Left ventricle myocardium inferior (tissue), 1 donor: Measurements from ENCODE around the gene DEPDC1. TPM values are rescaled to one million over a fixed set of nuclear protein-coding genes. Genes with fewer than 3 reads are reported as not detected.
A peak's percentile ranks its signal among the peaks of the same experiment; 100 is the strongest.

Experiments used
- DNase-seq: peaks from one replicate; pipeline ENCODE4 v3.0.0-alpha.2; 2020
- H3K27ac ChIP-seq: fragments of 200-600 bp; replicated peaks from 2 replicates; pipeline ENCODE4 v1.8.0; 2021
- H3K27me3 ChIP-seq: fragments of 200-600 bp; 2 replicates; pipeline ENCODE4 v1.8.0; 2021; ENCODE audit warnings: low read depth
- H3K36me3 ChIP-seq: fragments of 200-600 bp; 2 replicates; pipeline ENCODE4 v1.8.0; 2021
- H3K4me1 ChIP-seq: fragments of 200-600 bp; 2 replicates; pipeline ENCODE4 v1.8.0; 2021
- H3K4me3 ChIP-seq: fragments of 200-600 bp; 2 replicates; pipeline ENCODE4 v1.8.0; 2021; ENCODE audit warnings: mild to moderate bottlenecking, moderate library complexity
- H3K9me3 ChIP-seq: fragments of 200-600 bp; replicated peaks from 2 replicates; pipeline ENCODE4 v1.8.0; 2021
- CTCF ChIP-seq: fragments of 200-600 bp; IDR thresholded peaks from 2 replicates; pipeline ENCODE4 v1.8.0; 2021; ENCODE audit warnings: antibody characterized with exemption, mild to moderate bottlenecking, borderline replicate concordance
- intact Hi-C: fragments of 100-400 bp; cut with micrococcal nuclease; formaldehyde crosslinking; loops from one replicate; pipeline ENCODE4 v1.11.0; 2022
- total RNA-seq: library from RNA; stranded (reverse); fragmentation: NEBNext Ultra II Directional; extraction: Animal tissue kit (Norgen Biotek cat#: 25700); gene quantifications from one replicate; pipeline ENCODE4 v1.2.1, GENCODE V29; 2021
- donor health status: DM: no; HTN: yes; CAD: no; lungs with severe emphysema.

DEPDC1 gene
- total RNA-seq, 1 donor from 2014 or later: 0.27 TPM

GRCh38 chr1:68459091-68459490, 37.8 kb downstream of the DEPDC1 start:
- TF ChIP-seq CTCF: no peak
- H3K4me3 ChIP-seq: no peak overlapping the region
- intact Hi-C loops: no loop called here
- no peak for DNase-seq
- no peaks in the 10 kb centered on the region for H3K27me3 ChIP-seq
- no peak overlapping the region for H3K27ac ChIP-seq
- H3K9me3 ChIP-seq: peaks cover 14% of the 10 kb centered on the region
- H3K36me3 ChIP-seq: no peaks in the 10 kb centered on the region
- no peaks in the 10 kb centered on the region for H3K4me1 ChIP-seq

- no peaks in the 10 kb centered on the region for H3K4me1 ChIP-seq
- no peak for DNase-seq
- no peaks in the 10 kb centered on the region for H3K9me3 ChIP-seq
- no peak for TF ChIP-seq CTCF
- no peak overlapping the region for H3K4me3 ChIP-seq
- H3K27ac ChIP-seq: no peak overlapping the region
- no peaks in the 10 kb centered on the region for H3K36me3 ChIP-seq
- intact Hi-C loops: no loop called here
- H3K27me3 ChIP-seq: no peaks in the 10 kb centered on the region
These were observed 40.7 kb downstream of the DEPDC1 start for GRCh38 chr1:68456202-68456601.

GRCh38 chr1:68454534-68454933, 42.3 kb downstream of the DEPDC1 start:
- DNase-seq: no peak
- H3K9me3 ChIP-seq: no peaks in the 10 kb centered on the region
- no peak overlapping the region for H3K4me3 ChIP-seq
- no peak overlapping the region for H3K27ac ChIP-seq
- intact Hi-C loops: no loop called here
- H3K36me3 ChIP-seq: no peaks in the 10 kb centered on the region
- H3K27me3 ChIP-seq: no peaks in the 10 kb centered on the region
- peak; percentile 15 for TF ChIP-seq CTCF
- H3K4me1 ChIP-seq: peaks cover 5% of the 10 kb centered on the region

- H3K27ac ChIP-seq: no peak overlapping the region
- H3K36me3 ChIP-seq: no peaks in the 10 kb centered on the region
- H3K4me3 ChIP-seq: no peak overlapping the region
- DNase-seq: no peak
- intact Hi-C loops: no loop called here
- H3K9me3 ChIP-seq: no peaks in the 10 kb centered on the region
- peaks cover 5% of the 10 kb centered on the region for H3K4me1 ChIP-seq
- TF ChIP-seq CTCF: no peak
- no peaks in the 10 kb centered on the region for H3K27me3 ChIP-seq
These were observed 43.7 kb downstream of the DEPDC1 start for GRCh38 chr1:68453060-68453670.

GRCh38 chr1:68449901-68450300, 47.0 kb downstream of the DEPDC1 start, which contains the start of gene RPE65:
Gene RPE65, minus strand, starts transcription at chr1:68449954. Its CDS starts 49 bp downstream, at chr1:68449905.
- intact Hi-C loops: no loop called here

More at GRCh38 chr1:68449901-68450300, 47.0 kb downstream of the DEPDC1 start, which contains the start of gene RPE65:
- Histone ChIP-seq H3K4me1 (peaks cover 5% of the 10 kb centered on the region), H3K36me3 (no peaks in the 10 kb centered on the region), H3K27ac (no peak within 1 kb of the TSS), H3K27me3 (no peaks in the 10 kb centered on the region), H3K4me3 (no peak within 1 kb of the TSS), H3K9me3 (no peaks in the 10 kb centered on the region)
- no peak for TF ChIP-seq CTCF
- no peak for DNase-seq
